ENCODE measurements around the gene C5orf58.

The C5orf58 gene

GRCh38 chr5:170286386-170286925 lies 53.7 kb downstream of the C5orf58 start:
- H3K4me3 ChIP-seq (ENCODE audit: low read depth, low read length), result no peak overlapping the region
- no peak for TF ChIP-seq MAX (IDR thresholded peaks at IDR 0.05; ENCODE audit: low read depth, low read length)
- no peak for TF ChIP-seq MYC (IDR thresholded peaks at IDR 0.05; ENCODE audit: low read depth, low read length)
- TF ChIP-seq CTCF (IDR thresholded peaks at IDR 0.05; ENCODE audit: low read depth, low read length), result no peak
- no peak for TF ChIP-seq POLR2A (IDR thresholded peaks at IDR 0.05; ENCODE audit: extremely low read depth, insufficient read length)
- no peak for DNase-seq (ENCODE audit: low read depth)

GRCh38 chr5:170287532-170287931 lies 54.7 kb downstream of the C5orf58 start:
- H3K4me3 ChIP-seq (ENCODE audit: low read depth, low read length), result no peak overlapping the region
- TF ChIP-seq CTCF (IDR thresholded peaks at IDR 0.05; ENCODE audit: low read depth, low read length), result no peak
- no peak for TF ChIP-seq POLR2A (IDR thresholded peaks at IDR 0.05; ENCODE audit: extremely low read depth, insufficient read length)
- TF ChIP-seq MAX (IDR thresholded peaks at IDR 0.05; ENCODE audit: low read depth, low read length), result no peak
- no peak for TF ChIP-seq MYC (IDR thresholded peaks at IDR 0.05; ENCODE audit: low read depth, low read length)

GRCh38 chr5:170288151-170288550 lies 55.4 kb downstream of the C5orf58 start:
- DNase-seq (ENCODE audit: low read depth), result no peak
- no peak for TF ChIP-seq POLR2A (IDR thresholded peaks at IDR 0.05; ENCODE audit: extremely low read depth, insufficient read length)
- TF ChIP-seq MAX (IDR thresholded peaks at IDR 0.05; ENCODE audit: low read depth, low read length), result no peak
- TF ChIP-seq CTCF (IDR thresholded peaks at IDR 0.05; ENCODE audit: low read depth, low read length), result no peak
- no peak for TF ChIP-seq MYC (IDR thresholded peaks at IDR 0.05; ENCODE audit: low read depth, low read length)
- no peak overlapping the region for H3K4me3 ChIP-seq (ENCODE audit: low read depth, low read length)

More at GRCh38 chr5:170287532-170287931, 54.7 kb downstream of the C5orf58 start:
- DNase-seq (ENCODE audit: low read depth), result no peak

- no peak overlapping the region for H3K4me3 ChIP-seq (ENCODE audit: low read depth, low read length)
- DNase-seq (ENCODE audit: low read depth), result no peak
- TF ChIP-seq POLR2A (IDR thresholded peaks at IDR 0.05; ENCODE audit: extremely low read depth, insufficient read length) (no peak), CTCF (IDR thresholded peaks at IDR 0.05; ENCODE audit: low read depth, low read length) (no peak), MAX (IDR thresholded peaks at IDR 0.05; ENCODE audit: low read depth, low read length) (no peak), MYC (IDR thresholded peaks at IDR 0.05; ENCODE audit: low read depth, low read length) (no peak)
Observed at GRCh38 chr5:170288551-170288950, 55.8 kb downstream of the C5orf58 start.

- no peak for TF ChIP-seq CTCF (IDR thresholded peaks at IDR 0.05; ENCODE audit: low read depth, low read length)
- TF ChIP-seq POLR2A (IDR thresholded peaks at IDR 0.05; ENCODE audit: extremely low read depth, insufficient read length), result no peak
- no peak for TF ChIP-seq MYC (IDR thresholded peaks at IDR 0.05; ENCODE audit: low read depth, low read length)
- TF ChIP-seq MAX (IDR thresholded peaks at IDR 0.05; ENCODE audit: low read depth, low read length), result no peak
- no peak for DNase-seq (ENCODE audit: low read depth)
- no peak overlapping the region for H3K4me3 ChIP-seq (ENCODE audit: low read depth, low read length)
Observed at GRCh38 chr5:170289121-170289520, 56.3 kb downstream of the C5orf58 start.

Measured in NB4 (cell line).